ENCODE measurements around the gene ZNF780B.
A peak's percentile ranks its signal among the peaks of the same experiment; 100 is the strongest.
"Not testable (repeated sequence)": the region's sequence is repeated elsewhere in the genome, so short reads cannot be mapped to it uniquely, and the experiment has no call there.

ZNF780B gene

DNA sequence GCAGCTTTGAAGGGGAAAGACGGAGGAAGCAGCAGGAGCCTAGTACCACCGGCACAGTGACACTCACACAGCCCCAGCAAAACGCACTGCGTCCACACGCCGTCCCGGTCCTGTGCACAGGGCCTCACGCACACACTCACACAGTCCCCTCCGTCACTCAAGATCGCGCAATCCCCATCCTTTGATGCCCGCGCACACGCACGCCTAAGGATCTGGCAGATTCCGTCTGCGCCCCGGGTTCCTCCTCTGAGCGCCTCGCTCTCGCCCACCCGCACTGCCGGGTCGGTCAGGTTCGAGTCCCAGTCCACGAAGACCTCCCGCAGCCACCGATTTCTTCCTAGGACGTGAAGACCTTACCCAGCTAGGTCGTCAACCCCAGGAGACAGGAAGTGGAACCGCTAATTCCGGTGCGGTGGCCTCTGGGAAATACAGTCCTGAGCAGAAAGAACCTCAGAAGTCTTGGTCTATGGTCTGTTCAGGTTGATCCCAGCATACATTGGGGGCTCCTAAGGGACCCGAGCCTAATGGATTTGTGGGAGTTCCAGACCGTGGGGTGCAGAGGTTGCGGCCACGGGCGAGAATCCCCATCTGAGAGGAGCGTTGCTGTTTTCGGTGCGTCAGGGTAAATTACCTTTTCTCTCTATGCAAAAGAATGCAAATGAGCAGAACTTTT, at the start of gene ZNF780B:
Gene ZNF780B, minus strand, starts transcription at position 400 of the 673 bp plus-strand sequence. CDS start 5,899 bp downstream, outside the sequence.
- DNase-seq (ENCODE audit: low spot score) = peak; percentile 88

DNA sequence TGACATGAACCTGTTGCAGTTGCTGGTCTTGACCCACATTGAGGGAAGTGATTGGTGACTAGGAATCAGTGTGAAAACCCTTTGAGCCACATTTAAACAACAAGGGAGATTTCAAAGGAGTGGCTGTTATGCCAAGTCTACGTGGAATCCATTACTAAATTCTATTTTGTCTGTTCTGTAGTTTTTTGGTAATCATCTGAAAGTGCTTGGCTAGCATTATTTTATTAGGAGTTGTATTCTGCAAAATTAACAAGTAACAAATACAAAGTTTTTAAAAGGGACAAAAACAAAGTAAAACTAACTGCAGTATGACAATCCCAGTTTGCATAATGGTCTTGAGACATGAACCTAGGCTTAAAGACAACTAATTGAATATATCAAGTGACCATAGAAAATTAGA, 48.7 kb upstream of the ZNF780B start:
- no peak for DNase-seq (ENCODE audit: low spot score)

DNA sequence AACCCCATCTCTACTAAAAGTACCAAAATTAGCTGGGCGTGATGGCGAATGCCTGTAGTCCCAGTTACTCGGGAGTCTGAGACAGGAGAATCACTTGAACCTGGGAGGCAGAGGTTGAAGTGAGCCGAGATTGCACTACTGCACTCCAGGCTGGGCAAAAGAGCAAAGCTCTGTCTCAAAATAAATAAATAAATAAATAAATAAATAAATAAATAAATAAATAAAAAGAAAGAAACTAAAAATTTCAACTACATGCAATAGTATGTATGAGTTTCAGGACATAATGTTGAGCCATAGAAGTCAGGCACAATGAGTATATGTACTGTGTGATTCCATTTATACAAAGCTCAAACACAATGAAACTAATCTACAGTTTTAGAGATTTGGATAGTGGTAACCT, 47.6 kb upstream of the ZNF780B start:
- no peak for DNase-seq (ENCODE audit: low spot score)

DNA sequence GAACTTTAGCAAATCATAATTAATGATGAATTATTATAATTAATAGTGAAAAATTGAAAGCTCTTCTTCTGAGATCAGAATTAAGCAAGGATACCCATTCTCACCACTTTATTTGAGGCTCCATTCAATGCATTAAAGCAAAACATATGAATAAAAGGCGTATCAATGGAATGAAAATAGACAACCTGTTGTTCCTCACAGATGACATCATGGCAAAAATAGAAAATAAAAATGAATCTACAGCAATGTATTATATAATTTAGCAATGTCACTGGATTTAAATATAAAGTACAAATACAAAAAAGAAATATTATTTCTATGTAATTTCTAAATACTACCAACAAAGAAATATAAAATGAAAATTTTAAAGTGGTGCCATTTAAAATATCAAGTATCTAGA, 45.8 kb upstream of the ZNF780B start:
- no peak for DNase-seq (ENCODE audit: low spot score)

GRCh38 chr19:40093416-40093815, 37.4 kb upstream of the ZNF780B start:
- DNase-seq (ENCODE audit: low spot score) = no peak

DNA sequence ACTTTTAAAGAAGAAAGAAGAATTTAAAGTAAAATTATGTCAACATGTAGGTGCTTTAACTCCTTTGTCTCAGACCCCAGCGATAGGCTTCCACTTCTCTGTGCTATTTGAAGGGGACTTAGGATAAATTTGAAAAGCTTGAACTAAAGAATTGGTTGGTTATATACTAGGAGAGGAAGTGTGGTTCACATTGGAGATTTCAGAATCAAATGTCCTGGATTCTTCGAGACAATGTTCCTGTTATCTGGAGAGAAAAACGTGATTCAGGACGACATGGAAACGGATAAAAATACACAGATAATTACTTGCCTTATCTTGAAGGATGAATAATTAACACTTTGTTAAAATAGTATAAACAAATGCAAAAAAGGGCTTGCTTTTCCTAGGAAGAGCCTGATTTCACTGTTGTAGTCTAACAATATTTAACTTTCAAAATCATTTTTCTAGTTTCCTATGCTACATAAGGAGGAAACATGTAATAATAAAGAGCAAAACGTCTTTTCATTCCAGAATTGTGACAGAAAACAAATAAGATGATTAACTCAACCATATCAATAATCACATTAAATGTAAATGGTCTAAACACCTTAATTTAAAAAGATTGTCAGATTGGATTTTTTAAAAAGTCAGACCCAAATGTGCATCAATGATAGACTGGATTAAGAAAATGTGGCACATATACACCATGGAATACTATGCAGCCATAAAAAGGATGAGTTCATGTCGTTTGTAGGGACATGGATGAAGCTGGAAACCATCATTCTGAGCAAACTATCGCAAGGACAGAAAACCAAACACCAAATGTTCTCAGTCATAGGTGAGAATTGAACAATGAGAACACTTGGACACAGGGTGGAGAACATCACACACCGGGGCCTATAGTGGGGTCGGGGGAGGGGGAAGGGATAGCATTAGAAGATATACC, 35.4 kb upstream of the ZNF780B start:
- DNase-seq (ENCODE audit: low spot score) = peak; percentile 7

DNA sequence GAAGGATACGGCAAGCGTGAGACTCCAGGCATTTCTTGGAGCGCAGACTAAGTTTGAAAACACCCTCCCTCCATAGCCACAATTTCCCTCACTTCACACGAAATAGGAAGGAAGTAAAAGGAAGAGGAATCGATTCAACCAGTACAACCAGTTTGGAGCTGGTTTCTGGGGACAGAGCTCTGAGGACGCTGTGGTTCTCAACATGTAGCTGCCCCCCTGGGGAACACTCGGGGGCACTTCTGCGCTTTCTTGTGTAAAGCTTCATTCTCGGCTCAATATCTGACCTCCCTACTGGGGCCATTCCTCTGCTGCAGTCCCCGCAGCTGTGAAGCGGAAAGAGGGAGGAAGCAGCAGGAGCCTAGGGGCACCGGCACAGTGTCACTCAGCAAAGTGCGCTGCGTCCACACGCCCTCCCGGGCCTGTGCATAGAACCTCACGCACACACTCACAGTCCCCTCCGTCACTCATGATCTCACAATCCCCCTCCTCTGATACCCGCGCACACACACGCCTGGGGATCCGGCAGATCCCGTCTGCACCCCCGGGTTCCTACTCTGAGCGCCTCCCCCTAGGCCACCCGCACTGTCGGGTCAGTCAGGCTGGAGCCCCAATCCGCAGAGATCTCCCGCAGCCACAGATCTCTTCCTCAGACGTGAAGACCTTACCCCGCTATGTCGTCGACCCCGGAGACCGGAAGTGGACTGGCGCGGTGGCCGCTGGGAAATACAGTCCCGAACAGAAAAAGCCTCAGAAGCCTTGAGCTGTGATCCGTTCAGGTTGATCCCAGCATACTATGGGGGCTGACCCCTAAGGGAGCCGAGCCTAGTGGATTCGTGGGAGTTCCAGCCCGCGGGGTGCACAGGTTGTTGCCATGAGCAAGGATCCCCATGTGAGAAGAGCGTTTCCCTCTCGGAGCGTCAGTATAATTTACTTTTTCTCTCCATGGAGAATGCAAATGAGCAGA, 34.5 kb upstream of the ZNF780B start, which contains the start of gene ZNF780A:
Gene ZNF780A, minus strand, starts transcription at position 703 of the 964 bp plus-strand sequence. CDS start 6,190 bp downstream, outside the sequence.
- peak; percentile 90 for DNase-seq (ENCODE audit: low spot score)

DNA sequence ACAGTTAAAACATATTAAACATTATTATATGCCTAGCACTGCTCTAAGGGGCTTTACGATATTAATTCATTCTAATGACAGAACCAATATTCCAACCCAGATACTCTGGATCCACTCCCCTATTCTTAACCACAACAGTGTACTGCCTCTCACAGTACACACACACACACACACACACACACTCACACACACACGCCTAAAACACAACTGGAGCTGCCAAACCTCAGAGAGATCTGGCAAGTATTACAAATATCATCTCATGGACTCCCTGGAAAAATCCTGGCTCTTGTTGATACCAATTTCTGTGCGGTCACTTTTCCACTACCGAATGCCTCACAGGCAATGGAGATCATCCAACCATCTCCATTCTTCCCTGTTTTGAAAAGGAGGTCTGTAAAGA, 33.4 kb upstream of the ZNF780B start:
- peak; percentile 8 for DNase-seq (ENCODE audit: low spot score)

- DNase-seq (ENCODE audit: low spot score) = no peak
Observed at GRCh38 chr19:40088299-40089047, 32.4 kb upstream of the ZNF780B start.

GRCh38 chr19:40084948-40085347, 28.9 kb upstream of the ZNF780B start:
- no peak for DNase-seq (ENCODE audit: low spot score)

DNA sequence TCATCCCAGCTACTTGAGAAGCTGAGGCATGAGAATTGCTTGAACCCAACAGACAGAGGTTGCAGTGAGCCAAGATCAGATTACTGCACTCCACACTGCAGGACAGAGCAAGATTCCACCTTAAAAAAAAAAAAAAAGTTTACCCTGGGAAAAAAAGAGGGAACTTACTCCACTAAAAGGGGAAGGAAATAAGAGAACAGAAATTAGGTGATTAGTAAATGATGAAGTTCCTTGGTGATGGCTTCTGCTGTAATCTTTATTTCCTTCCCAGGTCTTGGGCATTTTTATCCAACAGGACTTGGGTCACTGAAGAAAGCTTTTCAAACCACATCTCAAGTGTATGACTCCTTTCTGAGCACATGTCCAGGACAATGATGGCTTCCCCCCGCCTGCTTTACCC, 25.4 kb upstream of the ZNF780B start:
- DNase-seq (ENCODE audit: low spot score) = no peak

DNA sequence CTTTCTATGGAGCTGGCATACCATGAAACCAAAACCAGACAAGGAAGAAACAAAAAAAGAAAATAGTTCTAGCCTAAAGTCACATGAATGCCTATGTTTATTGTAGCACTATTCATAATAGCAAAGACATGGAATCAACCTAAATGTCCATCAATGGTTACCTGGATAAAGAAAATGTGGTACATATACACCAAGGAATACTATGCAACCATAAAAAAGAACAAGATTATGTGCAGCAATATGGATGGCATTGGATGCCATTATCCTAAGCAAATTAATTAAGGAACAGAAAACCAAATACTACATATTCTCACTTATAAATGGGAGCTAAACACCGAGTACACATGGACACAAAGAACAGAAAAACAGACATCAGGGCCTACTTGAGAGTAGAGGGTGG, 24.3 kb upstream of the ZNF780B start:
- no peak for DNase-seq (ENCODE audit: low spot score)

DNA sequence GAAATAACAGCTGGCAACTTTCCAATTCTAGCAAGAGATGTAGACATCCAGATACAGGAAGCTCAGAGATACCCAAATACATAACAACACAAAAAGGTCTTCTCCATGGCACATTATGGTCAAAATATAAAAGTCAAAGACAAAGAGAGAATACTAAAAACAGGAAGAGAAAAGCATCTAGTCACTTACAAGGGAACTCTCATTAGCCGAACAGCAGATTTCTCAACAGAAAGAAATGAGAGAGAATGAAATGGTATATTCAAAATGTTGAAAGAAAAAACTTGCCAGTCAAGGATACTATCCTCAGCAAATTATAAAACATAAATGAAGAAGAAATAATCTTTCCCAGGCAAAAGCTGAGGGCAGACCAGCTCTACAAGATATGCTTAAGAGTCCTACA, 22.3 kb upstream of the ZNF780B start:
- no peak for DNase-seq (ENCODE audit: low spot score)

GRCh38 chr19:40070058-40070457, 14.0 kb upstream of the ZNF780B start:
- DNase-seq (ENCODE audit: low spot score) = no peak

DNA sequence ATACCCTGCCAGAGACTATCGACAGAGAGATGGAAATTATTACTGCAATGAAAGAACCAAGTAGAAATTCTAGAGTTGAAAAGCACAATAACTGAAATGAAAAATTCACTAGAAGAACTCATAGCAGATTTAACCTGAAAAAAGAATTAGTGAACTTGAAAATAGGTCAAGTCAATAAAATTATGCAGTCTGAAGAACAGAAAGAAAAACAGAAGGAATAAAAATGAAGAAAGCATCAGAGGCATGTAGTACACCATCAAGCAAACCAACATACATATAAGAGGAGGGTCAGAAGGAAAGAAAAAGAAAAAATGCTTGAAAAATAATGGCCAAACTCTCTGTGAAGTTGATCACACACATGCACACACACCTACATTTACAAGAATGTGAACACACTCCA, 3.6 kb upstream of the ZNF780B start:
- no peak for DNase-seq (ENCODE audit: low spot score)

DNA sequence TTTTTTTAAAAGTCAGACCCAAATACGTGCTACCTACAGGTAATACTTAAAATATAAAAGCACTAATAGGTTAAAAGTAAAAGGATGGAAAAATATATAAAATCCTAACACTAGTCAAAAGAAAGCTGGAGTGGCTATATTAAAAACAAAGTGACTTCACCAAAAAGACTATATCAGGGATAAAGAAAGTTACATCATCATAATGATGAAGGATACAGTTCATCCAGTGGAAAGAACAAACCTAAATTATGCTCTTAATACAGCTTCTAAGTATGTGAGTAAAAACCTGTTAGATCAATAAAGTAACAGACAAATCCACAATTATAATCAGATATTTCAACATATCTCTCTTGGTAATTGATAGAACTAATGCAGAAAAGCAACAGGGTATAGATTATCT, 1.1 kb upstream of the ZNF780B start:
- peak; percentile 8 for DNase-seq (ENCODE audit: low spot score)

- peak; percentile 18 for DNase-seq (ENCODE audit: low spot score)
Observed at GRCh38 chr19:40056505-40056904, 474 bp upstream of the ZNF780B start.

- peak; percentile 41 for DNase-seq (ENCODE audit: low spot score)
Observed at GRCh38 chr19:40055049-40055448, 982 bp downstream of the ZNF780B start.

- peak; percentile 48 for DNase-seq (ENCODE audit: low spot score)
Observed at GRCh38 chr19:40054632-40055031, 1.4 kb downstream of the ZNF780B start.

GRCh38 chr19:40053491-40053890, 2.5 kb downstream of the ZNF780B start:
- no peak for DNase-seq (ENCODE audit: low spot score)

DNA sequence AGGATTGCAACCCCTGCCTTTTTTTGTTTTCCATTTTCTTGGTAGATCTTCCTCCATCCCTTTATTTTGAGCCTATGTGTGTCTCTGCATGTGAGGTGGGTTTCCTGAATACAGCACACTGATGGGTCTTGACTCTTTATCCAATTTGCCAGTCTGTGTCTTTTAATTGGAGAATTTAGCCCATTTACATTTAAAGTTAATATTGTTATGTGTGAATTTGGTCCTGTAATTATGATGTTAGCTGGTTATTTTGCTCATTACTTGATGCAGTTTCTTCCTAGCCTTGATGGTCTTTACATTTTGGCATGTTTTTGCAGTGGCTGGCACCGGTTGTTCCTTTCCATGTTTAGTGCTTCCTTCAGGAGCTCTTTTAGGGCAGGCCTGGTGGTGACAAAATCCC, 14.3 kb downstream of the ZNF780B start:
- not testable (repeated sequence) for DNase-seq (ENCODE audit: low spot score)

Data from RKO (cell line).